Type B pancreatic cell (in vitro differentiated cells): ENCODE measurements around the gene AURKAIP1. TPM values are rescaled to one million over a fixed set of nuclear protein-coding genes. Genes with fewer than 3 reads are reported as not detected.
"Not testable (repeated sequence)": the region's sequence is repeated elsewhere in the genome, so short reads cannot be mapped to it uniquely, and the experiment has no call there.

Source experiments
- DNase-seq: peaks from one replicate; pipeline ENCODE4 v3.0.0; 2021; ENCODE audit warnings: mixed read lengths; ENCODE audit not compliant: unreplicated experiment; ENCODE audit errors: extremely low spot score
- H3K27ac Mint-ChIP-seq: 2 replicates; pipeline ENCODE4 v1.8.0; 2021; ENCODE audit warnings: mild to moderate bottlenecking, mixed read lengths
- H3K27me3 Mint-ChIP-seq: 2 replicates; pipeline ENCODE4 v1.8.0; 2021; ENCODE audit warnings: mixed read lengths
- H3K36me3 Mint-ChIP-seq: 2 replicates; pipeline ENCODE4 v1.8.0; 2021; ENCODE audit warnings: mixed read lengths
- H3K4me1 Mint-ChIP-seq: one replicate; pipeline ENCODE4 v1.8.0; 2021; ENCODE audit warnings: mixed read lengths; ENCODE audit not compliant: unreplicated experiment
- H3K4me3 Mint-ChIP-seq: 2 replicates; pipeline ENCODE4 v1.8.0; 2021; ENCODE audit warnings: mild to moderate bottlenecking, mixed read lengths
- H3K9me3 Mint-ChIP-seq: 2 replicates; pipeline ENCODE4 v1.8.0; 2021; ENCODE audit warnings: mixed read lengths
- CTCF ChIP-seq: fragments of 200-600 bp; sonication (generic); conservative IDR thresholded peaks from 2 replicates; pipeline ENCODE4 v1.5.0; 2021; ENCODE audit warnings: antibody characterized with exemption, mild to moderate bottlenecking
- total RNA-seq: library from RNA; stranded (reverse); gene quantifications from 2 replicates; pipeline ENCODE4 v1.2.1, GENCODE V29; 2021; ENCODE audit warnings: low replicate concordance

Gene AURKAIP1
- total RNA-seq, 1 donor from 2014 or later = 122 TPM

DNA sequence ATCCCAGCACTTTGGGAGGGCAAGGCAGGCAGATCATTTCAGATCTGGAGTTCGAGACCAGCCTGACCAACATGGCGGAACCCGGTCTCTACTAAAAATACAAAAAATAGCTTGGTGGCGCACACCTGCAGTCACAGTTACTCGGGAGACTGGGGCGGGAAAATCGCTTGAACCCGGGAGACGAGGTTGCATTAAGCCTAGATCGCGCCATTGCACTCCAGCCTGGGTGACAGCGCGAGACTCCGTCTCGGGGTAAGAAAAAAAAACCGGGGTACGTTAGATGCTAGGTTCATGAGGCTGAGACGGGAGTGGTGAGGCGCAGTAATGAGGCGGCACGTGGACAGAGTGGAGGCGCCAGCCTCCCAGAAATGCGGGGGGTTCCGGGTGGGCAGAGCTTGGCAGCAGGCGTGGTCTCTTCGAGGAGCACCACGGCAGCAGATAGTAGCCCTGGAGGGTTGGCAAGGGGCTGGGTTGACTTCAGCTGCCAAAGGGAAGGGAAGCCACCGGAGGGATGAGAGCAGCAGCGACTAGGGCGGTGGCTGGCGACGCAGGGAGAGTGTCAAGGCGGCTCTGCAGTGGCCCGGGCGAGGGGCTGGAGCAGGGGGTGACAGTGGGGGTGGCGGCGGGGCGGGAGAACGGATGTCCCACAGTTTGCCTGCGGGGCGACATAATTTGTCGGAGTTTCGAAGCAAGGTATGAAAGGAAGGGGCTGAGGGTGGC lies 31.3 kb upstream of the AURKAIP1 start:
- no peak for DNase-seq
- no peak for TF ChIP-seq CTCF
- peak overlapping the region; percentile 95 for H3K4me3 Mint-ChIP-seq
- H3K9me3 Mint-ChIP-seq = no peaks in the 10 kb centered on the region
- H3K4me1 Mint-ChIP-seq = peaks cover 18% of the 10 kb centered on the region
- H3K36me3 Mint-ChIP-seq = peaks cover 12% of the 10 kb centered on the region
- peak overlapping the region; percentile 80 for H3K27ac Mint-ChIP-seq
- no peaks in the 10 kb centered on the region for H3K27me3 Mint-ChIP-seq

DNA sequence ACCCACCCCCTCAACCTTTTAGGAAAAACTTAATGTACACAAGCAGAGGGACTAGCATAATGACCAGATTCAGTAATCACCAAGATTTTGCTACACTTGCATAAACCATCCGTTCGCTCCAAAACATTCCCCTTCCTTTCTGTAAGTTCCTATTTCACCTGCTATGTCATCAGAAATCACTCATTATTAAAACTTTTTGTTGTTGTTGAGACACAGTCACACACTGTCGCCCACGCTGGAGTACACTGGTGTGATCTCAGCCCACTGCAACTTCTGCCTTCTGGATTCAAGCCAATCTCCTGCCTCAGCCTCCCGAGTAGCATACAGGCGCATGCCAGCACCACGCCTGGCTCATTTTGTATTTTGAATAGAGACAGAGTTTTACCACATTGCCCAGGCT lies 28.6 kb upstream of the AURKAIP1 start:
- H3K36me3 Mint-ChIP-seq = peaks cover 12% of the 10 kb centered on the region
- DNase-seq = no peak
- peak overlapping the region; percentile 48 for H3K27ac Mint-ChIP-seq
- H3K9me3 Mint-ChIP-seq = no peaks in the 10 kb centered on the region
- TF ChIP-seq CTCF = no peak
- H3K4me3 Mint-ChIP-seq = peak overlapping the region; percentile 72
- H3K4me1 Mint-ChIP-seq = peaks cover 12% of the 10 kb centered on the region
- H3K27me3 Mint-ChIP-seq = no peaks in the 10 kb centered on the region

DNA sequence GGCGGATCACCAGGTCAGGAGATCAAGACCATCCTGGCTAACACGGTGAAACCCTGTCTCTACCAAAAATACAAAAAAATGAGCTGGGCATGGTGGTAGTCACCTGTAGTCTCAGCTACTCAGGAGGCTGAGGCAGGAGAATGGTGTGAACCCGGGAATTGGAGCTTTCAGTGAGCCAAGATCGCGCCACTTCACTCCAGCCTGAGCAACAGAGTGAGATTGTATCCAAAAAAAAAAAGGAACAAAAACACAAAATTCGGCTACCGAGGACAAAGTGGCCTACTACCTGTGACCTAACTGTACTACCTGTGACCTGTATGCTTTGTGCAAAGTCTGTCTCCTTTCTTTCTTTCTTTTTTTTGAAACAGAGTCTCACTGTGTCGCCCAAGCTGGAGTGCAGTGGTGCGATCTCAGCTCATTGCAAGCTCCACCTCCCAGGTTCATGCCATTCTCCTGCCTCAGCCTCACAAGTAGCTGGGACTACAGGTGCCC lies 27.9 kb upstream of the AURKAIP1 start:
- DNase-seq, H3K9me3 Mint-ChIP-seq, H3K27me3 Mint-ChIP-seq: not testable (repeated sequence)
- Mint-ChIP-seq H3K36me3 (peaks cover 16% of the 10 kb centered on the region), H3K4me3 (peak overlapping the region; percentile 72), H3K4me1 (peaks cover 16% of the 10 kb centered on the region), H3K27ac (peak overlapping the region; percentile 48)

- Mint-ChIP-seq H3K9me3 (no peaks in the 10 kb centered on the region), H3K4me3 (peak overlapping the region; percentile 77), H3K4me1 (peaks cover 16% of the 10 kb centered on the region), H3K27me3 (no peaks in the 10 kb centered on the region), H3K36me3 (peaks cover 16% of the 10 kb centered on the region), H3K27ac (peak overlapping the region; percentile 86)
- no peak for DNase-seq
- peak; percentile 73 for TF ChIP-seq CTCF
These were observed 27.3 kb upstream of the AURKAIP1 start for GRCh38 chr1:1402072-1402900.

DNA sequence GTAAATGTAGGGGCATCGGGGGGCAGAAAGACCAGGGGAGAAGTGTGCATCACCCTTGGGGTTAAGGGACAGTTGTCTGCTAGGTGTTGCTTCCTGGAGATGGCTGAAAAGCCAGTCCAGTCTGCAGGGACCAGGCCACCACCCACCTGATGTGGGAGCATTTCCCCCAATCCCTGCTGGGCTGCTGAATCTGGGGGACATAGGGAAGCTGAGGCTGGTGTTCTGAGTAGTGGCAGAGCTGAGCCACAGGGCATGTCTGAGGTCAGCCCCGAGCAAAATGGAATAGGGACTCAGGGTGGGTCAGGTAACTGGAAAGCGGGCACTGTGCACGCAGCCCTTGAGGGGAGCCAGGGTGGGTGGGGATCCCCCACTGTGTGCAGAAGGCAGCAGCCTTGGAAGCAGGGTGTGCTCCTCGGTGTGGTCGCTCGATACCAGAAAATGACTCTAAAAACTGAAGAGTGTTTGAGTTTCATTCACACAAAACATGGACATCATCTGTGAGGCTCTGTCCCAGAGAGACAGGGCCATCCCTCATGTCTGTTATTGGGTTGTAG lies 26.5 kb upstream of the AURKAIP1 start:
- Mint-ChIP-seq H3K4me3 (peak overlapping the region; percentile 77), H3K27me3 (no peaks in the 10 kb centered on the region), H3K9me3 (no peaks in the 10 kb centered on the region), H3K36me3 (peaks cover 16% of the 10 kb centered on the region), H3K27ac (peak overlapping the region; percentile 86), H3K4me1 (peaks cover 16% of the 10 kb centered on the region)
- no peak for TF ChIP-seq CTCF
- DNase-seq = no peak
